NCI-H2196 (cell line): ENCODE measurements around the gene DNTTIP2.
"Not testable (repeated sequence)": the region's sequence is repeated elsewhere in the genome, so short reads cannot be mapped to it uniquely, and the experiment has no call there.

ENCODE experiments used
- DNase-seq: peaks from one replicate; lab custom pipeline; 2025; ENCODE audit not compliant: unreplicated experiment; lab: John Stamatoyannopoulos, UW

Gene DNTTIP2, protein sequence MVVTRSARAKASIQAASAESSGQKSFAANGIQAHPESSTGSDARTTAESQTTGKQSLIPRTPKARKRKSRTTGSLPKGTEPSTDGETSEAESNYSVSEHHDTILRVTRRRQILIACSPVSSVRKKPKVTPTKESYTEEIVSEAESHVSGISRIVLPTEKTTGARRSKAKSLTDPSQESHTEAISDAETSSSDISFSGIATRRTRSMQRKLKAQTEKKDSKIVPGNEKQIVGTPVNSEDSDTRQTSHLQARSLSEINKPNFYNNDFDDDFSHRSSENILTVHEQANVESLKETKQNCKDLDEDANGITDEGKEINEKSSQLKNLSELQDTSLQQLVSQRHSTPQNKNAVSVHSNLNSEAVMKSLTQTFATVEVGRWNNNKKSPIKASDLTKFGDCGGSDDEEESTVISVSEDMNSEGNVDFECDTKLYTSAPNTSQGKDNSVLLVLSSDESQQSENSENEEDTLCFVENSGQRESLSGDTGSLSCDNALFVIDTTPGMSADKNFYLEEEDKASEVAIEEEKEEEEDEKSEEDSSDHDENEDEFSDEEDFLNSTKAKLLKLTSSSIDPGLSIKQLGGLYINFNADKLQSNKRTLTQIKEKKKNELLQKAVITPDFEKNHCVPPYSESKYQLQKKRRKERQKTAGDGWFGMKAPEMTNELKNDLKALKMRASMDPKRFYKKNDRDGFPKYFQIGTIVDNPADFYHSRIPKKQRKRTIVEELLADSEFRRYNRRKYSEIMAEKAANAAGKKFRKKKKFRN

DNA sequence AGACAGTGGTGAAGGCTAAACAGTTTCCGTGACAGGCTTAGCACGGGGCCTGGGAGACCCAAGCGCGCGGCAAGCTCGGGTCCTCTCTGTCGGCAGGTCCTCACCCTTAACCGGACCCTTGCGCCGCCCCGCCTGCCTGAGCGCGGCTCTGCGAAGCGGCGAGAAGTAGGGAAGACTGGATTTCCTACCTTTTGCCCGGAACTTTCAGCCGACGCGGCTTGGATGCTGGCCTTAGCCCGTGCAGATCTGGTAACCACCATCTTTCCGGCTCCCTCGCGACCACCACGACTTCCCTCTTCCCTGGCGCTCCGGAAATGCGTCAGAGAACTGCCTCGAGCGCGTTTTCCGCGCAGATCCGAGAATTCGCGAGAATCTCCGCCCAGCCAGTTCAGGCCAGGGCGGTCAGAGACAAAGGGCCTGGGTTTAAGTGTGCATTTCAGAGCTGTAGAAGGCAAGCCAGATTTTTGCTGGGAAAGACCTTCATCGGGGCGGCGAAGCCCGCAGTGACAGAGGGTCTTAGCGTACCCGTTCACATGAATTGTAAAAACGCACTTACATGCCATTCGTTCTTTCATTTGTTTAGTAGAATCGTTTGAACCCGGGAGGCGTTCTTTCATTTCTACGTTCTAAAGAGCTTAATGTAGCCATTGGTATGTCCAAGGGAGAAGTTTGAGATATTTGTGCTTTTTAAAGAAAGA is at the start of gene DNTTIP2:
Gene DNTTIP2, minus strand, starts transcription at position 318 of the 698 bp plus-strand sequence. Its CDS starts 58 bp downstream, at position 260.
- peak; percentile 95 for DNase-seq

DNA sequence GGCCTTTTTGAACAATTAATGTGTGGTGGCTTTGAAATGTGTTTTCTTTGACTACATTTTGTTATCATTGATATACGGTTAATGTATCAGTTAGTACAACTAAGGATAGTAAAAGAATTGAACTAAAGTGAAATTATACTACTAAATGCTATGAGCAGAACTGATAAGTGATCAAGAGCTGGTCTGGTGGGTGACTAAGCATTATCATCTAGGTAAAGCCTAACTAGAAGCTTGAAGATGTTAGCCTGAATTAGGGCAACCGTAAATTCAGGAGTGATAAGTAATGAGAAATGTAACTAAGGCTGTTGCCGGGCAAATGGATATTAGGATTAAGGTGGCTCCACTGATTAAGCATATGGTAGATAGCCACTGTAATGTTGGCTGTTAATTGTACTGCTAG is 46.2 kb upstream of the DNTTIP2 start:
- DNase-seq = no peak

DNA sequence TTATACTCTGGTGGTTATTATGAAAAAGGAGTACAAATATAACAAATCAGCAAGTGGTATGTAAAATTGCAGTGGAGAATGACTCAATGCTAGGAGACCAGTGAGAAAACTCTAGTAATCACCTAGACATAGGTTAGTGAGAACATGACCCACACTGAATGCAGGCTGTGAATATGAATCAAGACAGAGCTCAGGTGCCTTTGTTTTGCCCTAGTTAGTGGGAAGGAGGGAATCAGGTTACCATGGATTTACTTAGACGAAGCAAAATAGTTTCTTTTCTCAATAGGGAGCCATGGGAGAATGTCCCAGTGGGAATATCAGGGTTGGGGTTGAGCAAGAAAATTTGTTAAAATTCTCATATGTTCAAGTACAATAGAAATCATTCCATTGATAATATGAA is 40.8 kb upstream of the DNTTIP2 start:
- DNase-seq = no peak

DNA sequence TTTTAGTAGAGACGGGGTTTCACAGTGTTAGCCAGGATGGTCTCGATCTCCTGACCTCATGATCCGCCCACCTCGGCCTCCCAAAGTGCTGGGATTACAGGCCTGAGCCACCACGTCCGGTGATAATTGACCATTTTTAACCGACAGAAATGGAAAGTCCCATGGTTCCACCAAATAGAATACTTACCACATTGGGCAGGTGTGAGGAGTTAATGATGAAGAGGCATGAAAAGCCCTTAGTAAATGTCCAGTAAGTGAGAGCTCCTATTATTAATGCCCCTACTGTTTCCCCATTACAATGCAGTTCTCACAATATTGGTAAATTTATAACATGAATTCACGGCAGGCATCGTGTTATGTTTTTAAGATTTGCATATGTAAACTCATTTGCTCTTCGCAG is 38.3 kb upstream of the DNTTIP2 start:
- no peak for DNase-seq

DNA sequence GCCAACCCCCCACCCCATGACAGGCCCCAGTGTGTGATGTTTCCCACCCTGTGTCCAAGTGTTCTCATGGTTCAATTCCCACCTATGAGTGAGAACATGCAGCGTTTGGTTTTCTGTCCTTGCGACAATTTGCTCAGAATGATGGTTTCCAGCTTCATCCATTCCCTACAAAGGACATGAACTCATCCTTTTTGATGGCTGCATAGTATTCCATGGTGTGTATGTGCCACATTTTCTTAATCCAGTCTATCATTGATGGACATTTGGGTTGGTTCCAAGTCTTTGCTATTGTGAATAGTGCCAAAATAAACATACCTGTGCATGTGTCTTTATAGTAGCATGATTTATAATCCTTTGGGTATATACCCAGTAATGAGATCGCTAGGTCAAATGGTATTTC is 31.9 kb upstream of the DNTTIP2 start:
- not testable (repeated sequence) for DNase-seq

DNA sequence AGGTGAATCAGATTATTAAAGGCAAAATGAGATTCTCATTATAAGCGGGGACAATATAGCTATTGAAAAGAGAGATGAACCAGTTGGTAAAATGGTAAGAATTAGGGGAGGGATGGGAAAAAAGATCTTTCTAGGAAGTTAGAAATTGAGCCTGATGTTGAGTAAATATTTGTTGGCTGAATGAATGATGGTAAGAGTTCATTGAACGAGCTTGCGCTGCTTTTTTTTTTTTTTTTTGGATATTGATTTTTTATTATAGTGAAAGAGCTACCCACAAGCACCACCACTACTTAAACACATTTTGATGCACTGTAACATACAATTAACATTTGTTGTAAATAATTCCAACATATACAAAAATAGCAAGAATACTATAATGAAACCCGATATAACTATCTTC is 31.3 kb upstream of the DNTTIP2 start:
- DNase-seq = no peak

DNA sequence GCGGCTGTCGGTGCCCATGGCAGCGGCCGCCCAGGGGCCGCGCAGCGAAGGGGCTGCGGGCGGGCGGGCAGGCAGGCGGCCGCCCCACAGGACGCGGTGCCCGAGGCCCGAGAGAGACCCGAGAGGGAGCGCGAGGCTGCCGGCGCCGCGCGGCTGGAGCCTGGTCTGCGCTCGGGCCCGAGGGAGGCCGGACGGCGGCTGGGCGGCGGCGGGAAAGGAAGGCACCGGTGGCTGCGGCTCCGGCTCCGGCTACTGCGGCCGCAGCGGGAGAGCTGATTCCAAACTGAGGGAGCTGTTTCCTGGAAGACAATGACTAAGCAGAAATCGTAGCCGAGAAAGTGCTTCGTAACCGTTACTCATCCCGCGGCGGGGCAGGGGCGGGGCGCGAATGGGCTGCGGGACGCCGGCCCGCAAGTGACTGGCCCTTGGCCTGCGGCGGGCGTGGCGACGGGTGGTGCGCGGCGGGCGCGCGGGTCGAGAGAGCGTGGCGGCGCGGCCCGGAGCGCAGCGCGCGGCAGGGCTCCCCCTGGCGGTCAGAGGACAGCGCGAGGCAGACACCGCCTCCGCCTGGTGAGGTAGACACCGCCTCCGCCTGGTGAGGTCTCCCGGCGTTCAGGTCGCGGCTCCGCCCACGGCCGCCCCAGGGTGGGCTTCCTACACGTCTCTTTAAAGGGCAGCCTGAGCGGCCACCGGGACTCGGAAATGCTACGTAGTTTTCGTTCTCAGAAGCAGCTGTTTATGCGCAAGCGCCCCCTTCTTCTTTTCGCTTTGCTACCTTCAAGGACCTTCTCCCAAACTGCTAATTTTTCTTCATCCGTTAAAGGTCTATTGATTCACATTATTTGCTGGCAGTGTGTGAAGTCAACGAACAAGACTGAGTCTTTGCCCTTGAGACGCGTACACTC is 30.4 kb upstream of the DNTTIP2 start, which contains the start of gene GCLM:
Gene GCLM, minus strand, starts transcription at position 285 of the 905 bp plus-strand sequence. Its CDS starts 267 bp downstream, at position 18.
- DNase-seq = peak; percentile 93

DNA sequence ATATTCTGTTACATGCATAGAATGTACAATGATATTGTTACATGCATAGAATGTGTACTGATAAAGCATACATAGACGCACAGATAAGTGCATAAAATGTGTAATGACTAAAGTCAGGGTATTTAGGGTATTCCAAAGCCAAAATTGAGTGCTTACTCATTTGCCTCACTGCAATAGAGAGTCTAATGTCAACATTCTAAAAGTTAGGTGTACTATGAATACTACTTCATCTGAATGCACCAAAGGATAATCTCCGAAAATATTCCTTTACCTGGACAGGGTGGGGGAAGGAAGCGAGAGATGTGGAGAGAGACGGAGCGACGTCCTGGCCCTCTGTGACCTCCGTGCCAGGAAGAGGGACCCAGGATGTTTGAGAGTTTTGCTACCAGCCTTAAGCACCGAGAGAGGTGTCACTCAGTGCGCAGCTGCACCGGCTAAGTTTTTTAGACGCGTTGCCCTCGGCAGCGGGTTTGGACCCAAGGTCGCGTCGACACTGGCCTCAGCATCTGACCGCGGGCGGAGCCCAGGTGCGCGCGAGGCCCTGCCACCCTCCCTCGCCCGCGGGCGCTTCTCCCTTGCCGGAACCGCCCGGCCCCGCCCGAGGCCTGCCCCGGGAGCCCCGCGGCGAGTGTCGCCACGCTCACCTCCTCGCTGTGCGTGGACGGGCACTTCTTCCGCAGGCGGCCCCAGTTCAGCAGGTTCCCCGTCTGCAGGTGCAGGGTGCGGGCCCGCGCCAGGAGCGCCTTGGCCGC is 29.6 kb upstream of the DNTTIP2 start:
- DNase-seq = peak; percentile 16

DNA sequence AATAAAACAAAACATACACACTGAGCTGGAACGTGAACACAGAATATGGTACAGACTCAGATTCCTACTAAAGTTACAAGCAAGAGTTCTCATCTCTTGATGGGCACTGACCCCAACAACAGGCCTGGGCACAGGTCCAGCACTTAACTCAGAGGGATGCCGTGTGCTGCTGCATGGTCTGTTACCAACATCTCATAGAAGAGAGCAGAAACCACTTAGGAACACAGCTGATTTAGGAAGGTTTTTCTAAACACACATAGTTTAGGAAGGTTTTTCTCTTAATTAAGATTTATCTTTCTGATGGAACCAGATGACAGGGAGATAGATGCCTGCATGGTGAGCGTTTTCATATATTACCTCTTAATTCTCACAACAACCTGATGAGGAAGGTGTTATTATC is 28.7 kb upstream of the DNTTIP2 start:
- DNase-seq = no peak

DNA sequence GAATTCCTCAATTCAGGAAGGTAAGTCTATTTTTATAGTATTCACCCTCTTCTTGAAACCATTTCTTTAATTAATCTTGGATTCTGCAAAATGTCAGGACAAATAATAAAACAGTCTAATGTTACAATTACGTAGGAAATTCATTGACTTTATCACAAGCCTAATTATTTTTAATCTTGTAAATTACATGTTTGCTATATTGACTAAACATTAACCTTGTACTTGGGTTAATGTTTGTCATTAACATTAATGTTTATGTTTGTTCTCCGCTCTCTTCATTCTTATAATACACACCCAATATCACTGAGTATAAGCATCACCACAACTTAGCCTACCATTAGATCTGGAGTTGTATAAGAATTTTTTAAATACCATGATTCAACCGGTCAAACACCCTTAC is 27.5 kb upstream of the DNTTIP2 start:
- no peak for DNase-seq

DNA sequence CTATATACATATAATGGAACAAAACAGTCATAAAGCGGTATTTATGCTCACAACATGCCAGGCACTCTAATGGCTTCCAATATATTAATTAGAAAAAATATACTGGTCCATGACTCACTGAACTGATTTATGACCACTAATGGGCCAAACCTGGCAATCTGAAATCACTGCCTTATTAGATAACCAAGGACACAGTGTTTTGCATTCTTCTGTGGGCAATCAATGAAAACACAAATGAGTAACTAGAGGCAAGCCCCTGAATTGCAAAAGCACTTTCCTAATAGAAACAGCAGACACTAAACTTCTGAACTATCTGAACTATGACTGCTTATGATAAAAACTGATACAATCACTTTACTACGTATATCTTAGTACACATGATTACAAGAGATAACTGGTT is 26.7 kb upstream of the DNTTIP2 start:
- DNase-seq = no peak

DNA sequence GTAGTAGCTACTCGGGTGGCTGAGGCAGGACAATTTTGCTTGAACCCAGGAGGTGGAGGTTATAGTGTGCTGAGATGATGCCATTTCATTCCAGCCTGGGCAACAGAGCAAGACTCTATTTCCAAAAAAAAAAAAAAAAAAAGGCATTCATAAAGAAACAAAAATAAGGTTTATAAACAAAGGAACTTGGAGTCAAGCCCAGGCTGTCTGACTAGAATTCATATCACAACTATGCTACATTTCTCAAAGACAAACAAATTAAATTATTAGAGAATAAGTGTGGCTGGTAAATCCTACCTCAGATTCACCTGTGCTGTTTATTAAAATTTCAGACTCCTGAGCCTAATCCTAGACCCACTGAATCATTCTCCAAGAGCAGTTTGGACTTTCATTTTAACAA is 26.0 kb upstream of the DNTTIP2 start:
- no peak for DNase-seq

DNA sequence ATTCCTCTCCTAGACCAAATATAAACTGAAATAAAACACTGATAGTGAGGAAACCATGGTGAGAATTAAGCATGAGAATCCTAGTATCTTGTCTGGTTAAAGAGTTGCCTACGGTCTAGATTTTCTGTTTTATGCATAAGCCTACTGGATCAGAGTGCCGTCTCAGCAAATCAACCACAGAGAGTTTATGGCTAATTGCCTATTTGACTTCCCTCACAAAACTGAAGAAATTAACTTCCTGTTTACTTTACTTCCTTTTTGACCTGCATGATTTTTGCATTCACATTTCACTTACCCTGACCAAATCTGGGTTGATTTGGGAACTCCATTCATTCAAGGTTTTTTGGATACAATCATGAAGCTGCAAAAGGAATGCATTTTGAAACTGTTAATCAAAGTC is 25.2 kb upstream of the DNTTIP2 start:
- DNase-seq = no peak

DNA sequence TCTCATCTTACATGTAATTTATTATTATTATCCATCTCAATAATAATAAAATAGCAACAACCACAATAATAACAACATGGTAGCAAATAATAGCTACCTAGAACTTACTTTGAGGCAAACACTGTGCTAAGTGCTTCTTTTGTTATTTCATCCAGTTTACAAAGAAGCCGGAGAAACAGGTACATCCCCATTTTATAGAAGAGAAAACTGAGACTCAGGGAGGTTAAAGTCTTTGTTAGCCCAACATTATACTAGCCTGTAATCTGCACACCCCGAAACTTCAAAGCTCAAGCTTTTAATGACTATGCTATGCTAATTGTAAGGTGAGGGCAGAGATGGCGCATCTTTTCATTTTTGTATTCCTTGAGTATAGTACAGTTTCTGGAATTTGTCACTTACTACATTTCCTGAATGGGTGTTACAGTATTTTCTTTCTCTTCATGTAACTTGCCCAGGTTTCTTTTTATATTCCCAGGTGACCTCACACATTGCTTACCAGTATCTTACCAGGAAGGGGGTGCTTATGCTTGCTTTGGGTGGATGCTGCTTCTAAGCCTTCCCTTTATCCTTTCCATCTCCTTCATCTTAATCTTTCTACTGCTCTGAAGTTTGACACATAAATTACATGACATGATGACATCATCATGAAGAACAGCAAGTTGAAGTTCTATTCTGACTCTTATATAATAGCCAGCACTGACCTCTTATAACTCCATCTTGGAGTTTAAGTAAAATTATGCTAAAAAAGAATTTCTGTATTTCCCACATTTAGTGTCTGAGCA is 21.9 kb upstream of the DNTTIP2 start:
- no peak for DNase-seq

DNA sequence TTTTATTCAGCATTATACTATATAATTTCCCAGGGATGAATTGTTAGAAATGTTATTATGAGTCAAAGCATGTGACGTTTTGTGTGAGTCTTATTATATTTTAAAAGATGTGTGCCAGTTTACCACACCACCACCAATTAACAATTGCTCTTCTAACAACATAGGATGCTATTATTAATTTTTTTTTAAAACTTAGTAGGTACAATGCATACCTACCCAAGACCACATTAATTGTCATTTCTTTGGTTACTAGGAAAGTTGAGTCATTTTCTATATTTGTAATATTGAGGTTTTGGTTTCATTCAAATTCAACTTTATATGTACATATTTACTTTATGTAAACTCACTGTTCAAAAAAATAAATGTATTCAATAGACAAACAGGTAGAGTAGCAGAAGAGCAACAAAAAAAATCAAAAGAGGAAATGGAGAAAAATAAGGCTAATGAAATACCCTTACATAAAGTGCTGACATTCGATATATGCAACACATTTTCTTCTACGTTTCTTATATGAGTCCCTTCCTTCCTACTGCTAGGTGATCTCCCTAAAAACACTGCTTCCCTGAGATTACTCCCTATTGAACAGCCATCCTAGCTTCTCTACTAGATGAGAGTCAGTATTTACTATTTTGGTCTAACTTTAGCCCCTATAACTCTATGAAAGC is 20.7 kb upstream of the DNTTIP2 start:
- no peak for DNase-seq

DNA sequence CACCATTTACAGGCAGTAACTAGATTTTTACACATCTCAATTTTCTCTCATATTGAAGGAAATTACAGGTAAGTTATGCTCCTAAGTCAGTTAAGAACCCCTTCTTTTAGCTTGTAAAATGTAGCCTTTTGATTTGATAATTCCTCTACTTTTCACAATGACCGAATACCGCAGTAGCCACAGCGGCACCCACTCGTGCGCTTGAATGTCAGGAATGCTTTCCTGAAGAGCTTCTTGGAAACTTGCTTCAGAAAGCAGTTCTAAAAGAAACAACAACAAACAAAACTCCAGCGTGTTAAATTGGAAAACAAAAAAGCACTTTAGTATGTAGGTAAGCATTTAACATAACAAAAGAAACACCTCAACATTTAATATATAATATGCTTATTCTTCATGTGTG is 9.9 kb upstream of the DNTTIP2 start:
- no peak for DNase-seq

DNA sequence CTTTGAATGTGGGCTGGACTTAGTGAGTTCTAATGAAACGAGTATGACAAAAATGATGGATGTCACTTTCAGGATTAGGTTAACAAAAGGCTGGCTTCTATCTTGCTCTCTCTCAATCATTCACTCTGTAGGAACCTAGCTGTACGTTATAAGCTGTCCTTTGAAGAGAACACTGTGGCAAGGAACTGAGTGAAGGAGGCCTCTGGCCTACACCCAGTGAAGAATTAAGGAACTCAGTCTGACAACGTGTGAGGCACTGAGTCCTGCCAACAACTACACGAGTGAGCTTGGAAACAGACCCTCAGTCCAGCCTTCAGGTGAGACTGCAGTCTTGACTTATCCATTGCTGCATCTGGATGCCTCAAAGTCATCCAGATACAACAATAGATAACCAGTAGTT is 3.3 kb upstream of the DNTTIP2 start:
- no peak for DNase-seq

DNA sequence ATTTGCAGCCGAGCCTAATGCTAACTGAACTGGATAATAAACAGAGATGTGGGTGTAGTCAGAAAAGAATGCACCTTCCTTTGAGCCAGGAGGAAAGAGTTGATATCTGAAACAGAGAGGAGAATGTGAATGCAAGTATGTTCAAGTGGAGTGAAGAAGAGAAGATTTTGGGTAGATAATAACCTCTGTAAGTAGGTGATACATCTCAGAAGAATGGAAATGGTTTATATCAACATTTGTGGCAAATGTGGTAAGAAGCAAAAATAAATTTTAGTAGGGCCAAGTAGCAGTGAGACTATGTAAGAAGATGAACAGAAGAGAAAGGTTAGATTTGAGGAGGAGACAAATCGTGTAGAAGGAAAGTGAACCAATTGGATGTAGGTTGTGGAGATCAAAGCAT is 1.7 kb upstream of the DNTTIP2 start:
- DNase-seq = no peak

DNA sequence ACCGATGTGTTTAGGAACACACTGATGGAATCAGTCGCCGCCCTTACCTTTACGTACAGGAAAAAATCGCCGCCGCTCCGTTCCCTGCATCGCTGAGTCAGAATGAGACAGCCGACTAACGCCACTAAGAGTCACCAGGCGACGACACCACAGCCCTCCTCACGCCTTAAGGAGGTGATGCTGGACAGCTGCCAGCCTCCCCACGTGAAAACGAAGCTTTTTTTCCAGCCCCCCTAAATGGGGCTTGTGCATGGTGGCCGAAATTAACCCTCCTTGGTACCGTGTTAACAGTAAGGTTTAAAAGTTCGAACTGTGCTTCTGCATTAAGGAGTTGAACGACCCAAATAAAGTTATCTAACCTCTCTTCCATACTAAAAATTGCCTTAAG is 511 bp downstream of the DNTTIP2 start:
- DNase-seq = no peak
